ENCODE data around the gene ROBO1.

The ROBO1 gene

GRCh38 chr3:78749056-78749455 is 1018.7 kb downstream of the ROBO1 start:
- no peaks in the 10 kb centered on the region for H3K4me1 ChIP-seq (ENCODE audit: low read depth, poor library complexity, severe bottlenecking)
- H3K4me2 ChIP-seq, result no peak overlapping the region
- H4K20me1 ChIP-seq (ENCODE audit: insufficient read depth), result no peaks in the 10 kb centered on the region
- H3K4me3 ChIP-seq (IDR thresholded peaks at IDR 0.05; ENCODE audit: insufficient read depth, low read depth, low read length), result no peak overlapping the region
- no peaks in the 10 kb centered on the region for H3K79me2 ChIP-seq (ENCODE audit: insufficient read depth, low read depth)
- no peak overlapping the region for H3K9ac ChIP-seq
- no peaks in the 10 kb centered on the region for H3K27me3 ChIP-seq (ENCODE audit: insufficient read depth, low read depth)
- H2AFZ ChIP-seq (ENCODE audit: low read depth), result no peak overlapping the region
- H3K36me3 ChIP-seq (ENCODE audit: insufficient read depth), result no peaks in the 10 kb centered on the region
- TF ChIP-seq CTCF (conservative IDR thresholded peaks at IDR 0.05; ENCODE audit: low read depth, low read length), result no peak
- no peak overlapping the region for H3K27ac ChIP-seq

GRCh38 chr3:78745847-78746246 is 1022.0 kb downstream of the ROBO1 start:
- H3K4me2 ChIP-seq, result no peak overlapping the region
- H2AFZ ChIP-seq (ENCODE audit: low read depth), result no peak overlapping the region
- H3K79me2 ChIP-seq (ENCODE audit: insufficient read depth, low read depth), result no peaks in the 10 kb centered on the region
- H3K4me3 ChIP-seq (IDR thresholded peaks at IDR 0.05; ENCODE audit: insufficient read depth, low read depth, low read length), result no peak overlapping the region
- peaks cover 14% of the 10 kb centered on the region for H3K4me1 ChIP-seq (ENCODE audit: low read depth, poor library complexity, severe bottlenecking)
- H3K27ac ChIP-seq, result no peak overlapping the region
- H4K20me1 ChIP-seq (ENCODE audit: insufficient read depth), result no peaks in the 10 kb centered on the region
- no peaks in the 10 kb centered on the region for H3K27me3 ChIP-seq (ENCODE audit: insufficient read depth, low read depth)
- H3K9ac ChIP-seq, result no peak overlapping the region
- H3K36me3 ChIP-seq (ENCODE audit: insufficient read depth), result no peaks in the 10 kb centered on the region
- TF ChIP-seq CTCF (conservative IDR thresholded peaks at IDR 0.05; ENCODE audit: low read depth, low read length), result no peak

- H3K79me2 ChIP-seq (ENCODE audit: insufficient read depth, low read depth), result no peaks in the 10 kb centered on the region
- TF ChIP-seq CTCF (conservative IDR thresholded peaks at IDR 0.05; ENCODE audit: low read depth, low read length), result no peak
- H2AFZ ChIP-seq (ENCODE audit: low read depth), result no peak overlapping the region
- no peak overlapping the region for H3K9ac ChIP-seq
- H3K36me3 ChIP-seq (ENCODE audit: insufficient read depth), result no peaks in the 10 kb centered on the region
- H3K4me3 ChIP-seq (IDR thresholded peaks at IDR 0.05; ENCODE audit: insufficient read depth, low read depth, low read length), result no peak overlapping the region
- no peak overlapping the region for H3K27ac ChIP-seq
- H3K27me3 ChIP-seq (ENCODE audit: insufficient read depth, low read depth), result no peaks in the 10 kb centered on the region
- H3K4me2 ChIP-seq, result no peak overlapping the region
- H3K4me1 ChIP-seq (ENCODE audit: low read depth, poor library complexity, severe bottlenecking), result peaks cover 14% of the 10 kb centered on the region
- H4K20me1 ChIP-seq (ENCODE audit: insufficient read depth), result no peaks in the 10 kb centered on the region
Measured at GRCh38 chr3:78742491-78742890, 1025.3 kb downstream of the ROBO1 start.

- Histone ChIP-seq H3K79me2 (ENCODE audit: insufficient read depth, low read depth) (no peaks in the 10 kb centered on the region), H4K20me1 (ENCODE audit: insufficient read depth) (no peaks in the 10 kb centered on the region), H3K27ac (no peak overlapping the region), H3K4me1 (ENCODE audit: low read depth, poor library complexity, severe bottlenecking) (peaks cover 14% of the 10 kb centered on the region), H3K4me3 (IDR thresholded peaks at IDR 0.05; ENCODE audit: insufficient read depth, low read depth, low read length) (no peak overlapping the region), H3K27me3 (ENCODE audit: insufficient read depth, low read depth) (no peaks in the 10 kb centered on the region), H2AFZ (ENCODE audit: low read depth) (no peak overlapping the region), H3K4me2 (no peak overlapping the region), H3K36me3 (ENCODE audit: insufficient read depth) (no peaks in the 10 kb centered on the region), H3K9ac (no peak overlapping the region)
- TF ChIP-seq CTCF (conservative IDR thresholded peaks at IDR 0.05; ENCODE audit: low read depth, low read length), result no peak
Measured at GRCh38 chr3:78742041-78742440, 1025.8 kb downstream of the ROBO1 start.
